Renal cortex interstitium (tissue), 15 donors: Measurements from ENCODE around the gene TAS2R42. TPM values are rescaled to one million over a fixed set of nuclear protein-coding genes. Genes with fewer than 3 reads are reported as not detected.

ENCODE experiments used
- DNase-seq, 11 donors: peaks; one replicate each; pipeline ENCODE4 v3.0.0-alpha.2; 2013; ENCODE audit warnings: low read depth in 9 of 11, low spot score in 4 of 11; ENCODE audit errors: extremely low read depth in 1 of 11
- long read RNA-seq, 16 experiments: transcript quantifications; one replicate each; lab custom pipeline, GENCODE V29; 2026
- polyA plus RNA-seq, 3 donors: library from polyadenylated mRNA; unstranded; fragments of 120-200 nt; gene quantifications; one replicate each; pipeline ENCODE4 v1.2.1, GENCODE V29; 2013; ENCODE audit not compliant: insufficient read length in 3 of 3

Gene TAS2R42, protein sequence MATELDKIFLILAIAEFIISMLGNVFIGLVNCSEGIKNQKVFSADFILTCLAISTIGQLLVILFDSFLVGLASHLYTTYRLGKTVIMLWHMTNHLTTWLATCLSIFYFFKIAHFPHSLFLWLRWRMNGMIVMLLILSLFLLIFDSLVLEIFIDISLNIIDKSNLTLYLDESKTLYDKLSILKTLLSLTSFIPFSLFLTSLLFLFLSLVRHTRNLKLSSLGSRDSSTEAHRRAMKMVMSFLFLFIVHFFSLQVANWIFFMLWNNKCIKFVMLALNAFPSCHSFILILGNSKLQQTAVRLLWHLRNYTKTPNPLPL
- polyA plus RNA-seq, result under 1 TPM in 1 of 3 donors, not detected in 2; 0.10 TPM
- long read RNA-seq, donor 1, result 0 reads
- long read RNA-seq, donor 2, partial matches to known transcripts, result 0 of 1 reads
- long read RNA-seq, donor 2, other reads (novel, unspliced or antisense), result 0 of 1 reads
- long read RNA-seq, donor 3, result 0 reads
- long read RNA-seq, donor 4, result 0 reads
- long read RNA-seq, donor 5, result 0 reads
- long read RNA-seq, donor 6, result 0 reads
- long read RNA-seq, donor 7, result 0 reads
- long read RNA-seq, donor 8, result 0 reads
- long read RNA-seq, donor 9, result 0 reads
- long read RNA-seq, donor 10, partial matches to known transcripts, result 0 of 1 reads
- long read RNA-seq, donor 10, other reads (novel, unspliced or antisense), result 0 of 1 reads
- long read RNA-seq, donor 11, result 0 reads
- long read RNA-seq, donor 12, result 0 reads
- long read RNA-seq, donor 13, result 0 reads
- long read RNA-seq, donor 14, result 0 reads
- long read RNA-seq, donor 15, result 0 reads
- long read RNA-seq, donor 16, partial matches to known transcripts, result 0 of 1 reads
- long read RNA-seq, donor 16, other reads (novel, unspliced or antisense), result 0 of 1 reads

DNA sequence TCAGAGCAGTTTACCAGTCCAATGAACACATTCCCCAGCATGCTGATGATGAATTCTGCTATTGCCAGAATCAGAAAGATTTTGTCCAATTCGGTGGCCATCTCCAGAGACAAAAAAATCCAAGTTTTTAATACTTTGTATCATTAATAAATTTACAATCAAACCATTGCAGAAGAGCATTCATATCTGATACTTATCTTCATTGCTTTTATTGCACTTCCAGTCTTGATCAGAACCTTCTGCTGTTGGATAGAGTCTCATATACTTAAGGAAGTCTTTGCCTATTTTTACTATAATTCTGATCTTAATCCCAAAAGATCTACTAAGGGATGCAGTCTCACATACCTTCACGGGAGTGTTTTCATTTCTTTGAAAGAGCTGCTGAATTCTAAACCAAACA lies at the start of gene TAS2R42:
Gene TAS2R42, minus strand, starts transcription at position 101 of the 400 bp plus-strand sequence. Its CDS starts 0 bp downstream, at position 101.
- no peak for DNase-seq

DNA sequence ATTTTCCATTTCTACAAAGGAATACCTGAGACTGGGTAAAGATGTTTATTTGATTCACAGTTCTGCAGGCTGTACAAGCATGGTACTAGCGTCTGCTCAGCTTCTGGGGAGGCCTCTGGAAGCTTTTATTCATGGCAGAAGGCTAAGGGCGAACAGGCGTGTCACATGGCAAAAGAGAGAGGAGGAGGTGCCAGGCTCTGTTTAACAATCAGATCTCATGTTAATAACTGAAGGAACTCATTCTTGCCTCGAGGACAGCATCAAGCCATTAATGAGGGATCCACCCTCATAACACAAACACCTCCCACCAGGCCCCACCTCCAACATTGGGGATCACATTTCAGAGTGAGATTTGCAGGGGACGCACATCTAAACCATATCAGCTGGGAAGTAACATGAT lies 46.8 kb upstream of the TAS2R42 start:
- no peak for DNase-seq

DNA sequence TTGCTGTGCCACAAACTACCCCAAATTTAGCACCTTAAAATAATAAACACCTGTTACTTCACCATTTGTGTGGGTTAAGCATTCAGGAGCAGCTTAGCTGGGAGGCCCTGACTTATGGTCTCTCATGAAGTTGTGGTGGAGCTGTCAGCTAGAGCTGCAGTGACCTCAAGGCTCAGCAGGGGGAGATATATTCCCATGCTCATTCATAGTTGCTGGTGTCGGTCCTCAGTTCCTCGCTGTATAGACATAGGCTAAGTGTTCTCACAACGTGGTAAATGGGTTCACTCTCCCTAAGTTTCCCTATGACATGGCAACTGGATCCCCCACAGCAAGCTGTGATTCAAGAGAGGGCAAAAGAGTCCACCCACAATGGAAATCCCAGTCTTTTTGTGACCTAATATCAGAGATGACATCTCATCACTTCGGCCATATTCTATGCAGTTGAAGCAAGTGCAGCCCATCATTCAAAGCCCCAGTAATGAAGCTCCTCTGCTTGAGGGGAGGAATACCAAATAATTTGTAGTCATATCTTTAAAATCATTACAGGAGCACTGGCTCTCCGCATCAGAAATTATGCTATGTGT lies 41.7 kb upstream of the TAS2R42 start:
- peak in 9 of 11 donors; percentile 6 to 25 (median 13) for DNase-seq

DNA sequence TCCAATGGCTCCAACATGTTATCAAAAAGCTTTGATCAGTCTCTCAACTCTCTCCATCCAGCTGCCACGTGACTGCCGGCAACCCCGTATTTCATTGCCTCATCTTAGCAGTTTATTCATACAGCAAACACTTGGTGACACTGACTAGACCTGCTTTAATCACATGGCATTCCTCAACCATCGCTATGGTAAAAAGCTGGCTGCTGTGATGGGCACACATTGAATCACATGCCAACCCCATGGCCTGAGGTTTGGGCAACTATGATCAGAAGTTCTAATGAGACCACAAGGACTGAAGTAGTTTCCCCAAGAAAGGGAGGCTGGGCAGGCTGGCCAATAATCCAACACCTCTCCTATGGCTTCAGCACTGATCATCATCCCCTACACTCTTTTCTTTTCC lies 40.6 kb upstream of the TAS2R42 start:
- no peak for DNase-seq

DNA sequence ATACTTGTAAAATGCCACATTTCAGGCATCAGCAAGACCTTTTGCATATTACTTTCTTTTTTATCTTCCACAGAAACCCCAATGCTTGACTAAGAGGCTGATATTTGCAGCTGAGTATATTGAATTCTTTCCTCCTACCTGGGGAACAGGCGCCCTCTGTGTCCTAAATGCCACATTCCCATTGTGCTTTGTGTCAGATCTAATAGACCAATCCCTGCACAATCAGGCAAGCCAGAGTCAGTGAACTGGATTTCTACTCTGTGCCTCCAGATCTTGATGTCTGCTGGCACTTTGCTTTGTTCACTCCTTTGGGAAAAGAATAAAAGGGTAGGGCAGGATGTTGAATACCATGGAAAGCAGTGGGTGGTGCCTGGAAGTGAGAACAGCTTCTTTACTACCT lies 22.4 kb upstream of the TAS2R42 start:
- no peak for DNase-seq

DNA sequence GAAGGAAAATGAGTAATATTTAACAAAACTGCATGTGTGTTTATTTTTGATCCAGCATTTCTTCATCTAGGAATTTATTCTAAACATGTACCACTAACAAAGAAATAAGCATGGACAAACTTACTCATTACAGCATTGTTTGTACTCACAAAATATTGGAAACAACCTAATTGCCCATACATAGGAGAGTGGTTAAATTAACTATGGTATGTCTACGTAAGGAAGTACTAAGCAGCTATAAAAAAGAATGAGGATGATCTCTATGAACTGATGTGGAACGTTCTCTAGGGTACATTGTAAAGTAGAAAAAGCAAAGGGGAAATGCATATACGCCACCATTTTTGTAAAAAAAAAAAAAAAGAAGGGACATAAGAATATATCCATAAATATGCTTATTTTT lies 17.4 kb upstream of the TAS2R42 start:
- no peak for DNase-seq

DNA sequence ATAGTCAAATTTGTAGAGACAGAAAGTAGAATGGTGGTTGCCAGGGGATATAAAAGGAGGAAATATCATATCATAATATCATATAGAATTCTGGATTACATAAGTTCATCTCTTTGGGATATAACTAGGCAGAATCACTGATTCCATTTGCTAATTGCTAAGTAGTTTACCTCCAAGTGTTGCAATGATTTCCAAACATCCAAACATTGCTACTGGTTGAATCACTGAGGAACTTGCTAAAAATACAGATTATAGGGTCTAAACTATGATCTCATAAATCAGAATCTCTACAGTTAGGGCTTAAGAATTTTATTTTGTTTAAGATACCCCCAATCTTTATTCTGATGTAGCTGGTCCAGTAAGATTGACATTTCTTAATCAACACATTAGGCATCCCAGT lies 16.1 kb upstream of the TAS2R42 start:
- no peak for DNase-seq

DNA sequence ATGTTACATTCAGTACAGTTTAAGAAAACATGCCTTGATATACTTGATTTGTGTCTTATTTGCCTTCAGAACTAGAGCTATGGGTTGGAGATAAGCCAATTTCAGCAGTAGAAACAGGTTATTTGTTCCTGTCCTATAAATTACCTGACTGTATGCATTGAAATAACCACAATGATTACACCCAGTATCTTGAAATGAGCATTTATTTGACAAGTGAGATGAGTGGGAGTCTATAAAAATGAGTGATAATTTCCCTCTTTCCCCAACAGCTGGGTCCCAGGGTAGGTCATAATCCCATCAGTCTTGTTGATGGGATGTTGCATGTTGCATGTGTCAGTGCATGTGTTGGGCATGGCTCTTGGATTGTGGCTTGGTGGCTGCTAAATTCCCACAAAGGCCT lies 3.7 kb downstream of the TAS2R42 start:
- DNase-seq, result no peak

DNA sequence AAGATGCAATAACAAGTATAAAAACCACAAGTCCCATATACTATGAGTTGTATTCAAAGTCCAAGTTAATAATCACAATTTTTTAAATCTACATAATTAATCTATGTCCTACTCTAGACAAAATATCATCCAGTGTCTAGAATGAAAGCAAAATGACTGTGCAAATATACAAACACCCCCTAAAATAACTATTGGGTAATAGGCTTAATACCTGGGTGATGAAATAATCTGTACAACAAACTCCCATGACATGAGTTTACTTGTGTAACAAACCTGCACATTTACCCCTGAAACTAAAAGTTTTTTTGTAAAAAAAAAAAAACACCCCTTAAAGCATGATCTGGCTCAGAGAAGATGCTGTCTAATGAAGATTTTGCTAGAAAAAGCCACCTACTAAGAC lies 4.2 kb downstream of the TAS2R42 start:
- DNase-seq, result no peak

DNA sequence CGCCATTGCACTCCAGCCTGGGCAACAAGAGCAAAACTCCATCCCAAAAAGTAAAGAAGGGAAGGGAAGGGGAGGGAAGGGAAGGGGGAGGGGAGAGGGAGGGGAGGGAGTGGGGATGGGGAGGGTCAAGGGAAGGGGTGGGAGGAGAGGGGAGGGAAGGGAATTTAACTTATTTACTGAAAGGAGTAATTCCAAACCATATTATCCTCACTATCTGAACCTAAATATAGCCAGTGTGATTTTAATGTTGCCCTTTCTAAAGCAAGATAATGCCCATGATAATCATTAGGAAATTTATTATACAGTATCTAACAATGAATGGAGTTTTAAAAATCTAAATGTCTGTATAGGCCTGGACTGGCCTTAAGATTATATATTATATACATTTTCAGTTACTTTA lies 8.5 kb downstream of the TAS2R42 start:
- DNase-seq, result no peak

DNA sequence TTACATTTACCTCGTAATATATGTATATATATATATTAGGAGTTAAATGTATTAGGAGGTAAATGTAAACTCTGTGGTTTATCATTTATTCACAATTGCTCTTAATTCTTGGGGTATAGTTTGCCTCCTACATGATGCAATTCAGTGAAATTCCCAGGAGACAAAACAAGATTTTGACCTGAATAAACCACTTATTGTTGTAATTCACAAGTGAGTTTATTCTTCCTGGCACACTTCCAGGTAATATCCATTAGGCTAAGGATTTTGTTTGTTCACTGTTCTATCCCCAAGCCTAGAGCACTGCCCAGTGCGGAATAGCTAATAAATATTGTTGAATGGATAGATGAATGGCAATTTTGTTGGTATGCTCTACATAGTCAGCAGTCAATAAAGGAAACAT lies 12.7 kb downstream of the TAS2R42 start:
- DNase-seq, result no peak

DNA sequence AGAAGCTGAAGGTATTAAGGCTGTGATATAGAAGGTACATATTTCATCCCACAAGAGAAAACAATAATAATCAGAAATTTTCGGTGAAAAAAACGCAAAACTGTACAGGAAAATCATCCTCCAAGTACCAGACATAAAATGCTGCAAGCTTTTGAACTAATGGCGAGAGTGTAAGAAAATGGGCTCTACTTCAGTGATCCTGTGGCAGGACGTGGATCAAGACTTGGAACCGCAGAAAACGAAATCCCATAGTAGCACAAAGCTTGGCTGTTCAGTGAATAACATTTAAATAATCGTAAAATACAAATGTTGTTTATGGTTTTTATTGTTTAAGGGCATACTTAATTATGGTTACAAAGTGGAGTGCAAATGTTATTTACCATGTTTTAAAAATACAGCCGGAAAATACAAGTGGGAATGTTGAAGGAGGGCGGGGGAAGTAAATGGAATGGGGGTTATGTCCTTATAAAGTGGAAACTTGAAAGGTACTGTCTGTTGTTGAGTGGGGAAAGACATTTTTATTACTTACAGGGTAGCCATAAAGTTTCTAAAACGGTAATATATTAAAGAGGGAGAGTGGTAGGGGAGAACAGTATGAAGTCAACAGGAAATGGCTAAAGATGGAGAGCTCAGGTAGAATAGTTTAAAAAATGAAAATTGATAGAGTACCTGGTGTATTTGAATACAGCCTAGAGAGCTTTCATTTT lies 14.6 kb downstream of the TAS2R42 start:
- peak; percentile 15 to 56 (median 26) for DNase-seq

DNA sequence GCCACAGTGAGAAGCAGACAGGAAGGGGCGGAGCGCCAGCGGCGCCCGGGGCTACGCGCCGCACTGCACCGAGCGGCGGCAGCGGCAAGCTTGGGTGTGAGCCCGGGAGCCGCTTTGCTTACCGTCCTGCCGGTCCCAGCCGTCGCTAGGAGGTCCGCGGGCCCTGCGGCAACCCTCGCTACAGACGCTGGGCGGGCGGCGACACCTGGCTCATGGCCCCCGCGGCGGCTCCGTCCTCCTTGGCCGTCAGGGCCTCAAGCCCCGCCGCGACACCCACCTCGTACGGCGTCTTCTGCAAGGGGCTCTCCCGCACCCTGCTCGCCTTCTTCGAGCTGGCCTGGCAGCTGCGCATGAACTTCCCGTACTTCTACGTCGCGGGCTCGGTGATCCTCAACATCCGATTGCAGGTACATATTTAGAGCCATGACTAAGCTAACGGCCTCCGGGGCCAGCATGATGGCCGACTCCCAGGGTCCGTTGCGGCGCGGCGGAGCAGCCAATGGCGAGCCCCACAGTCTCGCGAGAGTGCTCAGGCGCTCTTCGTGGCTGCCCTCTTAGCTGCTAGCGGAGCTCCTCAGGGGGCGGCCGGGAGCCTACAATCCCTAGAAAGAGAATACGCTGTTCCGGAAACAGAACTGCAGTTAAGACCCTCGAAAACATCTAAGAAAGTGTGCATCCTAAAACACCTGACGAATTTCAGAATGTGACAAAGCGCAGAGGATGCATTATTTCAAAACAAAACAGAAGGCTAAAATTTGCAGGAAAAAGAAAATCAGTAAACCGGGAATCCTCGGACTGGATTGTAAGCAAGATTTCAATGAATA lies 15.4 kb downstream of the TAS2R42 start, which contains the start of gene SMIM10L1:
Gene SMIM10L1, plus strand, starts transcription at position 50 of the 824 bp plus-strand sequence. Its CDS starts 163 bp downstream, at position 213.
- DNase-seq, result peak; percentile 85 to 95 (median 91)

DNA sequence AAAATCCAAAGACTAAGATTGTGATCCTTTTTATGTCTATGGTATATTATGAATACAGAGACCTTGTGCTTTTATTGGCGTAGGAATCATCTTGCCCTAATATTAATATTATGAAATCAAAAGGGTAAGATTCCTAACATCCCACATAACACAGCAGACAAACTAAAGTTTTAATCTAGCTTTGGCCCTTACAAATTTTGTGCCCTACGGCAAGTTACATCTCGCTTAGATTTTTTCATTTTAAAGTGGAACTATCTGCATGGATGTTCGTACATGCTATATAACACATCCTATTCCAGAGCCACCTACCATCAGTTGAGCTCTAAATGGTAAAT lies 16.0 kb downstream of the TAS2R42 start:
- no peak for DNase-seq

DNA sequence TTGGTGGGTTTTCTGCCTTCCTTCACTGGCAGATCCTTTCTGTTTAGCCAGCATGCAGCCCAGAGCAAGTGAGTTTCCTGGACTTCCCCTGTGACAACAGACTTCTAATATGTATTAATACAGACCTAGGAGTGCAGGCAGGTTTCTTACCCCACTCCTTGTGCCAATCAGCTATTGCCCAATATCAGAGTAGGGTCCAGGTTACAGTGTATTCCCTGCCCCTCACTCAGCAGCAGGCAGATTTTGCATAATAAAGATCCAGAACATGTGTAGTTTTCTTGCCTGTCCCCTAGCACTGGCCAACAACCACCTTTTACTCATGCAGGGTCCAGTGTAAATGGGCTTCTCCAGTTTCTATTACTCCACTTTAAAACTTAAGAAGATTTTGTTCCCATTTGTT lies 20.4 kb downstream of the TAS2R42 start:
- DNase-seq, result no peak

DNA sequence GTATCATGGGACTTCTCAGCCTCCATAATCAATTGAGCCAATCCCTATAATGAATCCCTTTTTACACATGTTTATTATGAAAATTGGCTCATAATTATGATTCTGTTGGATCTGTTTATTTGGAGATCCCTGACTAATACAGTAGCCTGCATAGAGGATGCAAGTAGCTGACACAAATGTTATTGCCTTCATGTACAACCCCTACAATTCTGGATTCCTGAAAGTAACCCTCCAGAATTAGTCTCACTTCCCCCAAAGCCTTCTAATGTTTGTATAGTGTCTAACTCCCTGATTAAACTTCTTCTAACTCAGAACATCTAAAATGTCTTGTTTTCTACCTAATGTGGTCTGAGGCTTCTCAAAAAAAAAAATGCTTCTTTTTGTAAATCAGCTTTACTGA lies 22.4 kb downstream of the TAS2R42 start:
- DNase-seq, result no peak

DNA sequence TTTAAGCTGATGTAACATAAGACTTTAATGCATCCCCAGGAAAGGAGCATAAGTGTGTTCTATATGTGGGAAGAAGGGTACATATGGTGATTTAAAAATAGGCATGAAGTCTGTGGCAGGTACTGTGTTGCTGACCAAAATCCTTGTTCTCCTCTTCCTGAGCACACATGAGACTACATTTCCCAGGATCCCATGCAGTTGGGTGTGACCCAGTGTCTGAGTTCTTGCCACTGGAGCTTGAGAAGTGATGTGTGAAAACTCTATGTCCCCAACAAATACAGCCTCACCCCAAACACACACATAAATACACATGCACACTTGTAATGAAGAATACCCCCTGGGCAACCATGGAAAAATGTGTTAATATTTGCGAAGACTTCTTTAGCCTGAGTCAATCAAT lies 24.2 kb downstream of the TAS2R42 start:
- no peak for DNase-seq

DNA sequence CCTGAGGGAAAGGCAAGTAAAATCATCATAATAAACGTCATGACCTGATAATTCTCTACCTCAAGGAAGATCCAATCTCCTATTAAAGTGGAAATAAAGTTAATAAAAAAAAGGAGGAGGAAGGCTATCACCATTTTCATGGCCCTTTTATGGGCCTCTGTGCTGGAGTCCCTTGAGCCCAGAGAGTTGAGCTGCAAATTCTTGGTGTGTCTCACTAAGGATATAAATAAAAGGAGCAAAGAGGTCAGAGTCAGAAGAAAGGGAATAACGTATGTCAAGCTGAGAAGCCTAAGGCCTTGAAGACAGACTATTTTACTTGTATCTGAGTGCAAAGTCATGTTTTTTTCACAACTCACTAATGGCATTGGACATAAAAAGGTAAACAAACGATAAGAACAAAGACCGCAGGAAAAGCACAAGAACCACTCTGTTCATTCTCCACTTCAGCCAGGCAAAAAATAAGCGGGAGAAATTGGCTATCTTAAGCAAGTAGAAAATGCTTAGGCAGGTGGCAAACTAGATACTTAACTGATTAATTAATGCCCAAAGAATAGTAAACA lies 27.8 kb downstream of the TAS2R42 start:
- DNase-seq, result no peak
